Dermis microvascular lymphatic vessel endothelial cell (primary cell): ENCODE results near the gene UCK1. TPM values are rescaled to one million over a fixed set of nuclear protein-coding genes. Genes with fewer than 3 reads are reported as not detected.

Experiments used
- DNase-seq, 2 donors: peaks; one replicate each; pipeline versions ENCODE4 v3.0.0 to v3.0.0-alpha.2; 2010; ENCODE audit warnings: low read depth in 2 of 2
- total RNA-seq: library from RNA; depleted of rRNA; stranded (reverse); fragments of >200 nt; gene quantifications from 2 replicates; pipeline ENCODE4 v1.2.1, GENCODE V29; 2014

UCK1 gene
- total RNA-seq, 1 donor from 2014 or later: 14.0 TPM

DNA sequence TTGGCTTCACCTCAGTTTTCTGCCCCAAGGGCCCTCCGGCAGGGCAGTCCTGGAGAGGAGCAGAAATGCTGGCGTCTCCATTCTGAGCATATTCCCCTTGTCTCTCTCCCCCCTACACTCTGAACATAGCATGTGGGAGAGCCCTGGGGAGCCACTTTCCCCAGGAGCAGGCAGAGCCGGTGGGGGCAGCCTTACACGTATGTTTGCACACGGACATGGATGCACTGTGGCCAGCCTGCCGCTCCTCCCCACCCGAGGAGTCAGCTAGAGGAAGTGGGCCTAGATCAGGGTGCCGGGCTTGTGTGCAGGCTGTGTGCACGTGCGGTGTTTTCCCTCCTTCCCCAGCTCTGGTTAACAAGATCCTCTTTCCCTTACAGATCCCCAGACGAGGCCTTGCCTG, 53.7 kb downstream of the UCK1 start:
- DNase-seq: no peak

DNA sequence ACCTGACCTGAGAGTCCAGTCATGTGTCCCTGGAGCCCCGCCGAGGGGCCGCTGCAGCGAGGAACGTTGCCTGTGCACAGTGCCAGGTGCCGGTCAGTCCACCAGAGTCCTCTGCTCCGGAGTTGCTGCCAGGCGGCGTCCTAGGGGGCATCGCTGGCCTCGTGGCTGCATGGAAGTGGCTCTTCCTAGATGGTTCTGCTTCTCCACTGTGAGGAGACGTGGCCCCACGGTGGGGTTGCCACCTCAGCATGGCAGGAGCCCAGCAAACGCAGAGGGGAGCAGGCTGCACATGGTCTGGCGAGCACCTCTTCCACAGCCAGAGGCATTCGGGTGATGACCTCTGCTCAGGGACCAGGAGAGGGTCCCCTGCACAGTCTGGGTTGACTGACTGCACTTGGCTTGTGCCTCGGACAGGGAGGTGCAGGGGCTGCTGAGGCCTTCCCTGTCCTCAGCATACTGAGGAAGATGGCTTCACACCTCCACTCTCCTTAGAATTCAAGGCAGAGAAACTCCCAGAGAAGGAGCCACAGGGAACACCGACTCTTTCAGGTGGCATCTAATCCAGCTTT, 54.2 kb downstream of the UCK1 start:
- no peak for DNase-seq

DNA sequence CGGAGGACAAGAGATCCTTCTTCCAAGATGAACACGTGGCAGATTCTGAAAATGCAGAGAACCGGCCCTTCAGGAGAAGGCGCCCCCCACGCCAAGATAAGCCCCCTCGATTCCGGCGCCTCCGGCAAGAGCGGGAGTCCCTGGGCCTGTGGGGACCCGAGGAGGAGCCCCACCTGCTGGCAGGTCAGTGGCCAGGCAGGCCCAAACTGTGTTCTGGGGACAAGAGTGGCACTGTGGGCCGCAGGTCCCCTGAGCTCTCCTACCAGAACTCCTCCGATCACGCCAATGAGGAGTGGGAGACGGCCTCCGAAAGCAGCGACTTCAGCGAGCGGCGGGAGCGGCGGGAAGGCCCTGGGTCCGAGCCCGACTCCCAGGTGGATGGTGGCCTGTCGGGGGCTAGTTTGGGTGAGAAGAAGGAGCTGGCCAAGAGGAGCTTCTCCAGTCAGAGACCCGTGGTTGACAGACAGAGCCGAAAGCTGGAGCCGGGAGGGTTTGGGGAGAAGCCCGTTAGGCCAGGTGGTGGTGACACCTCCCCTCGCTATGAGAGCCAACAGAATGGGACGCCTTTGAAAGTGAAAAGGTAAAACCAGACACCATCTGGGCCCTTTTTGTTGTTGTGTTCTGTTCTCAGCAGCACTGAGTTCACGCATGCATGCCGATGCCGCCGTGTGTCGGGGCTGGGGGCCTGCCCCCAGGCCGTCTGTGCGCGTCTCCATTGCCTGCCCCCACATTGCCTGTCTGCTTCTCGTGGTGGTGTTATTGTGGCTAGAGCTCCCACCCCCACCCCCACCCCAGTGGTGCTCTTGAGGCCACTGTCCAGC, 54.9 kb downstream of the UCK1 start:
- no peak for DNase-seq

DNA sequence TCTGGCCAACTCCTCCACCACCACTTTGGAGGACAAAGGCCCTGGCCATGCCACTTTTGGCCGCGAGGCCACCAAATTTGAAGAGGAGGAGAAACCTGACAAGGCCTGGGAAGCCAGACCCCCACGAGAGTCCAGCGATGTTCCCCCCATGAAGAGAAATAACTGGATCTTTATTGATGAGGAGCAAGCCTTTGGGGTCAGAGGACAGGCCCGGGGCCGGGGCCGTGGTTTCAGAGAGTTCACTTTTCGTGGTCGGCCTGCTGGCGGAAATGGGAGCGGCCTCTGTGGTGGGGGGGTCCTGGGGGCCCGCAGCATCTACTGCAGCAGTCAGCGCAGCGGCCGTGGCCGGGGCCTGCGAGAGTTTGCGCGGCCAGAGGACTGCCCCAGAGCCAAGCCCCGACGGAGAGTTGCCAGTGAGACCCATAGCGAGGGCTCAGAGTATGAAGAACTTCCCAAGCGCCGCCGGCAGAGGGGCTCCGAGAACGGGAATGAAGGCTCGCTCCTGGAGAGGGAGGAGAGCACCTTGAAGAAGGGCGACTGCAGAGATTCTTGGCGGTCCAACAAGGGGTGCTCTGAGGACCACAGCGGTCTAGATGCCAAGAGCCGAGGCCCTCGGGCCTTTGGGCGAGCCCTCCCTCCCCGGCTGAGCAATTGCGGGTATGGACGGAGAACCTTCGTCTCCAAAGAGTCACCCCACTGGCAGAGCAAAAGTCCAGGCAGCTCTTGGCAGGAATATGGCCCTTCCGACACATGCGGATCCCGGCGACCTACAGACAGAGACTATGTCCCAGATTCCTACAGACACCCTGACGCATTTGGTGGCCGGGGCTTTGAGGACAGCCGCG, 55.7 kb downstream of the UCK1 start:
- DNase-seq: no peak

DNA sequence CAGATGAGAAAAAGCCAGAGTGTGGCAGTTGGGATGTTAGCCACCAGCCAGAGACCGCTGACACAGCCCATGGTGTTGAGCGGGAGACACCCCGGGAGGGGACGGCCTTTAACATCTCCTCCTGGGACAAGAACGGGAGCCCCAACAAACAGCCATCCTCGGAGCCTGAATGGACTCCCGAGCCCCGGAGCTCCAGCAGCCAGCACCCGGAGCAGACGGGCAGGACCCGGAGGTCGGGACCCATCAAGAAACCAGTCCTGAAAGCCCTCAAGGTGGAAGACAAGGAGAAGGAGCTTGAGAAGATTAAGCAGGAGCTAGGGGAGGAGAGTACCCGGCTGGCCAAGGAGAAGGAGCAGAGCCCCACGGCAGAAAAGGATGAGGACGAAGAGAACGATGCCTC, 56.4 kb downstream of the UCK1 start:
- DNase-seq: no peak

DNA sequence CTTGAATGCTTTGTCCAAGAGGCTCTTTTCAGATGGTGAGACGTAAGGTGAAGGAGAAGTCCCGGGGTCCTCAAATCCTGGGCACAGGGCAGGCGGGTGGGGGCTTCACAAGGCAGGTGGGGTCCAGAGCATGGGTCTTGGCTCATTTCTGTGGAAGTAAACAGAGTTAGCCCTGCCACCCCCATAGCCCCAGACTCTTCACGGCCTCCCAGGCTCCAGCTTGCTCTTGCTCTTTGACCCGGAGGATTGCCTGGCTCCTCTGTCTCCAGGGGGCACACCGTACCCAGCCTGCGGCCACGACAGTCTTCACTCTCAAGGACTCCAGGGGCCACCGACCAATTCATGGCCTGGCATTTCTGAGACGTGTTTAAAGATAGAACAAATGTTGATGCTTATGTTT, 57.2 kb downstream of the UCK1 start:
- DNase-seq: no peak

Other genes with a start within 250 kb of the UCK1 start
- 1.9 and 2.3 TPM in 2 replicates for gene PLPP7, start 241.5 kb downstream of the UCK1 start, total RNA-seq
- gene PRRC2B, start 137.2 kb downstream of the UCK1 start, total RNA-seq: 31.1 and 55.5 TPM in 2 replicates
- 21.1 and 28.4 TPM in 2 replicates for gene POMT1, start 28.3 kb downstream of the UCK1 start, total RNA-seq
- not detected in 2 replicates for gene PRRT1B, start 14.3 kb upstream of the UCK1 start, total RNA-seq
- gene RAPGEF1, start 208.8 kb upstream of the UCK1 start, total RNA-seq: 32.9 and 41.3 TPM in 2 replicates